ENCODE data around the gene UBE3C.
A peak's percentile ranks its signal among the peaks of the same experiment; 100 is the strongest.
"Not testable (repeated sequence)": the region's sequence is repeated elsewhere in the genome, so short reads cannot be mapped to it uniquely, and the experiment has no call there.

Gene UBE3C

DNA sequence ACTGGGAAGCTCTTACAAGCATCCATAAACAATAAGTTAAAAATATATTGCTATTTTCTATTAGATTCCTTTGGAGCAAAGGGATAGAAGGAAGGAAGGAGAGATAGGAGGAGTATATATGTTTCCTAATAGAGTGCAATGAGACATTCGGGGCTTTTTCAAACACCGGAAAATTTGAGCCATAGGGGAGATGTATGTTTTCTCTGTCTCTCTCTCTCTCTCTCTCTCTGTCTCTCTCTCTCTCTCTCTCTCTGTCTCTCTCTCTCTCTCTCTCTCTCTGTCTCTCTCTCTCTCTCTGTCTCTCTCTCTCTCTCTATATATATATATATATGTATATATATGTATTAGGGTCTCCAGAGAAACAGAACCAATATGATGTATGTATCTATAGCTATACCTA is 7.9 kb upstream of the UBE3C start:
- not testable (repeated sequence) for DNase-seq (ENCODE audit: low read depth)

DNA sequence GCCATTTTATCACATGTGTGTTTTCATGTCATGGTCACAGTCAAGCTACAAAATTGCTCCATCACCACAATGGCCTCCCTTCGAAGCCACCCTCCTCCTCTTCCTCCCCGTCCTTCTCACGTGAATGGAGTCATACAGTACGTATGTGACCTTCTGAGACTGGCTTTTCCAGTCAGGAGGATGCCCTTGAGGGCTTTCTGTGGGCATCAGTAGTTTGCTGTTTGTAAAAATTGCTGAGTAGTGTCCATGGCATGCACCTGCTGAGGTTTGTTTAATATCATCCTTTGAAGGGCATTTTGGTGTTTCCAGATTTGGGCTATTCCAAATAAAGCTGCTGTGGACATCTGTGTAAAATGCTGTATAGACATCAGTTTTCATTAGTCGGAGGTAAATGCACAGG is 5.9 kb upstream of the UBE3C start:
- no peak for DNase-seq (ENCODE audit: low read depth)

DNA sequence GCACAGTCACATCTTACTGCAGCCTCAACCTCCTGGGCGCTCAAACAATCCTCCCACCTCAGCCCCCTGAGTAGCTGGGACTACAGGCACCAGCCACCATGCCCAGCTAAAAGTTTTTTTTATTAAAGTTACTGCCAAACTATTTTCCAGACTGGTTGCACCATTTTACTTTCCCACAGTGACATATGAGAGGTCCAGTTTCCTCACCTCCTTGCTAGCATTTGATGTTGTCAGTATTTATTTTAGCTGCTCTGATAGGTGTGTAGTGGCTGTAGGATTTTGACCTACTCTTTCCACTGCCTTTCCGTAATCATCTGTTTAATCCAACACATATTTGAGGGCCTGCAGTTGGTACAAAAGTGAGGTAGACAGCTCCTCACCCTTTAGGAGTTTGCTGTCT is 5.4 kb upstream of the UBE3C start:
- DNase-seq (ENCODE audit: low read depth), result no peak

DNA sequence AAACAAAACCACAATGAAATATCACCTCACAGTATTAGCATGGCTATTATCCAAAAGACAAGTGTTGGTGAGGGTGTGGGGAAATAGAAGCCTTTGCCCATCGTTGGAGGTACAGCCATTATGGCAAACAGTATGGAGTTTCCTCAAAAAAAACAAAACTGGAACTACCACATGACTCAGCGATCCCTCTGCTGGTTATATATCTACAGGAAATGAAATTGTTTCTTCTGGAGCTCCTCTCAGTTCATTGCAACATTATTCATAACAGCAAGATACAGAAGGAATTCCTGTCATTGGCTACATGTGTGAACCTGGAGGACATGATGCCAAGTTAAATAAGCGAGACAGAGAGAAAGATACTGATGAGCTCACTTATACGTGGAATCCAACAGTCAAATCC is 2.4 kb upstream of the UBE3C start:
- peak; percentile 42 for DNase-seq (ENCODE audit: low read depth)

DNA sequence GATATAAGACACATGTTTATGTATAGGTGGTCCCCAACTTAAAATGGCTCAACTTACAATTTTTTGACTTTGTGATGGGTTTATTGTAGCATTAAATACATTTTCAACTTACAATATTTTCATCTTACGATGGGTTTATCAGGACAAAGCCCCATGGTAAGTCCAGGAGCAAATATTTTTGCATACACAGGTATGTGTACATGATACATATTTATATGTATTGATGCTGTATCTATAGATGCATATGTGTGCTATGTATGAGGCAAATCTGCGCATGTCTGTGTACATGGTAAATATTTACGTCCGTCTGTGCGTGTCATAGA is 664 bp upstream of the UBE3C start:
- DNase-seq (ENCODE audit: low read depth), result no peak

DNA sequence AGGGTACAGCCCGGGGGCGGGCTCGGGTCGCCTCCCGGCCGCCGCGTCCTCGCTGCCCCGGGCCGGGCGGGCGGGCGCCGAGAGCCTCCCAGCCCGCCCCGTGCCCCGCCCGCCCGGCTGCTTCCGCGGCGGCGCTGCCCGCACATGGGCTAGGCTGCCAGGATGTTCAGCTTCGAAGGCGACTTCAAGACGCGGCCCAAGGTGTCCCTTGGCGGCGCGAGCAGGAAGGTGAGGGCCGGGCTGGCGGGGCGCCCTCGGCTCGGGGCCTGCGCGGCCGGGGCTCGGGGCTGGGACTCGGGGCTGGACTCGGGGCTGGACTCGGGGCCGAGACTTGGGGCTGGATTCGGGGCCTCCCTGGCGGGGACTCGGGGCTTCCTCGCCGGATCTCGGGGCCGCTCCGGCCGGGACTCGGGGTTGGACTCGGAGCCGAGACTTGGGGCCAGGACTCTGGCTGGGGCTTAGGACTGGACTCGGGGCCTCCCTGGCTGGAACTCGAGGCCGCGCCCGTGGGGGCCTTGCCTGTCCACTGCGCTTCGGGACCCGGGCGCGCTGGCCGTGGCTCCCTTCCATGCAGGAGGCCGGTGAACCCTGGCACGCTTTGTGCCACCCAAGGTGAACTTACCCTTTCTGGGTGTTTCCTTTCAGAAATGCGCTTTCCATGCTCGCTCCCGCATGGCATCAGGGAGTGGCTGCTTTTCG is 534 bp downstream of the UBE3C start:
- no peak for DNase-seq (ENCODE audit: low read depth)

DNA sequence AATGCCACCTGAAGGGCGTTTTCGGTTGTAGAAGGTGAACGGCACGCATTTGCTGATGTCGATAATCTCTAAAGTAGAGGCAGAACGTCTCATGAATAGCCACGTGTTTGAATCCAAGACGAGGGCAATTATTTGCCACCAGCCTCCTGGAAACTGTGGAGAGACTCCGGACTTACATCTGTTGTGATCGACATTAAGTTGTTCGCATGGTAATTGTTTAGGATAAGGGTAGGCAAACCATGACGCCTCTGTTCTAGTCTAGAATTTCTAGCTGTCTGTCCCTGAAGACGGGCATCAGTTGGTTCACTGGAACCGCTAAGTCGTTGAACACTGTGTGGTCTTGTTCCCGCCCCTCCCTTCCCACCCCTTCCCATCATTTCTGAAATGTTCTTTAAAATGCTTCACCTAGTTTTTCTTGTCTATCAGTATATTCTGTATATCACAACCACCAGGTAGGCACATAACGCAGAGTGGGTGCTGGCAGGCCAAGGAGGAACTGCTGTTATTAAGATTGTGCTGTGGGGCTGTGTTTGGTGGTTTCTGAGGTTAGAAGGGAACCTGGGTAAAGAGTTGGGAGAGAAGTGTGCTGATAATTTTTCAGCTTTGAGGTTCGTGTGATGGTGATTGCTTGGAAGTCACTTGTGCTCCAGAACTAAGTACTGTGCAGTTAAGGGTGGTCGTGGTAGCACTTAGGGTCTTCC is 1.2 kb downstream of the UBE3C start:
- no peak for DNase-seq (ENCODE audit: low read depth)

DNA sequence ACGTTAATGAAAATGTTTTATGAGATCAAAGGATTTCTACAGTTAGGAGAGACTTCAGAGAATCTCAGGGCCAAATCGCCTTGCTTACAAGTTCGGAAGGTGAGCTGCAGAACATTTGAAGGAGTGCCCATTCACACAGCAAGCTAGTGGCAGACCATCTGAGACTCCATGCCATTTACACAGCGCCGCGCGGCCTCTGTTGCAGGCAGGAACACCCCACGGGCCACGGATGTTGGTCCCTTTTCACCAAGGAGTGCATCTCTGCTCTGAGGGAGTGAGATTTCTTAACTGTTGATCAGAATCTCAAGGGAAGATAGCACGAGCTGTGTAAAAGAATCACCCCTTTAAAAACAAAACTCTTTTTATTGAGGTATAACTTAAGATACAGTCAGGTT is 1.8 kb downstream of the UBE3C start:
- no peak for DNase-seq (ENCODE audit: low read depth)

DNA sequence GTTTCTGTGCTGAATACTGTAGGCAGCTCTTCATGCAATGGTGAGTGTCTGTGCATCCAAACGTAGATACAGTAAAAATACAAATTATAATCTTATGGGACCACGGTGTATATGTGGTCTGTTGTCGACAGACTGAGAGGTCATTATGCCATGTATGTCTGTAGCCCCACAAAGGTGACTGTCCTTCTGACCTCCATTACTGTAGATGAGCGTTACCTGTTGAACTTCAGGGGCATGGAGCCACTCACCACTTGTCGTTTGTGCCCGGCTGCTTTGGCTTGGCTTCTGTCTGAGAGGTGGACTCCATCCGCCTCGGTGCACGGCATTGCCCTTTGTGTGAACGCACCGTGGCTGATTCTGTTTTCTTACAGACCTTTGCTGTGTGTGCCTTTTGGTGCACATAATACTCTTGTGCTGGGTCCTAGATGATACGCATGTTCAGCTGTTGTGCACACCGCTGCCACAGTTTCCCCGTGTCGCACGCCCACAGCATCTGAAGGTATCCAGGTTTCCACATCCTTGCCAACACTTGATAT is 2.9 kb downstream of the UBE3C start:
- no peak for DNase-seq (ENCODE audit: low read depth)

DNA sequence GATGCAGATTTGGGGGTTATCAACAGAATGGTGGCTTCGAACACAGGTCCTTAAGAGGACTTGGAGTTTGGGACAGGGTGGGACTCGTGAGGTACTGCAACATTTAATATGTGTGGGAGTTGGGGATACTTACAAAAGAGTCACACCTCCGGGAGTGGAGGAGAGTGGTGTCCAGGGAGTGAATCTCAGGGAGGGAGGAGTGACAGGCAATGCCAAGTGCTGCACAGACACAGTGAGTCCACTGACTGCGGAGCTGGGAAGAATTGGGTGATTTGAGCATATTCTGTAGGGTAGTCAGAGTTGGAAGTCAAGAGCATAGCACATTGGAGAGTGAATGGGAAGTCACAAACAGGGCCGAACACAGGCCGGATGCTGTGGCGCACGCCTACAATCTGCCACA is 5.1 kb downstream of the UBE3C start:
- no peak for DNase-seq (ENCODE audit: low read depth)

DNA sequence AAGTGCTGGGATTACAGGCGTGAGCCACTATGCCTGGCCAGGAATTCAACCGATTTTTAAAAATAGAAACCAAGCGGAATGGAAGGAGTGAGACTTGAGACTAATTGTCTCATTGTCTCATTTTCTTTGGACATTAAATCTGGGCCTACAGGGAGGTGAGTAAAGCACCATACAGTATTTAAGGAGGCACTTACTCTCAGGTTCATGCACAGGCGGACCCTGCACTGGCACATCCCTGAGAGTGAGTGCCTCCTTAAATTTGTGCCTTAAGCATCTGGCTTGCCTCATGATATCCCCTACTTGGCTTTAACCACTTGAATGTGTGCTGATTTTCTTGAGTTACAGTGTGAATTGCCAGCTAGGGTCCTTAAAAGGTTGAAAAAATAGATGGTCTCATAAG is 10.6 kb downstream of the UBE3C start:
- no peak for DNase-seq (ENCODE audit: low read depth)

DNA sequence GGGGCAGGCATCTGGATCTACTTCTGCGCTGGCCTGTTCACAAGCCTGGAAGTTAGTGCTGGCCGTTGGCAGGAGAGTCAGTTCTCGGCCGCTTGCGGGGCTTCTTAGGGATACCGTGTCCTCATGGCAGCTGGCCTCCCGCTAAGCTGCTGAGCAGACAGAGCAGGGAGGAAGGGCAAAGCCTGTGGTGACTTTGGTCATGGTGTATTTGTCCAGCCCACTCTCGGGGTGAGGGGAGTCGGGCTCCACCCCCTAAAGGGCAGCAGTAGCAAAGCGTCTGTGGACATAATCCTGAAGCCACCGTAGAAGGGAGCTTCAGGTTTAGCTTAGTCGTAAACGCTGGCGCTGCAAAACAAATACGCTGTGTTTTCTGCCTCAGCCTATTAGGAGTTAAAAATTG is 12.2 kb downstream of the UBE3C start:
- DNase-seq (ENCODE audit: low read depth), result no peak

DNA sequence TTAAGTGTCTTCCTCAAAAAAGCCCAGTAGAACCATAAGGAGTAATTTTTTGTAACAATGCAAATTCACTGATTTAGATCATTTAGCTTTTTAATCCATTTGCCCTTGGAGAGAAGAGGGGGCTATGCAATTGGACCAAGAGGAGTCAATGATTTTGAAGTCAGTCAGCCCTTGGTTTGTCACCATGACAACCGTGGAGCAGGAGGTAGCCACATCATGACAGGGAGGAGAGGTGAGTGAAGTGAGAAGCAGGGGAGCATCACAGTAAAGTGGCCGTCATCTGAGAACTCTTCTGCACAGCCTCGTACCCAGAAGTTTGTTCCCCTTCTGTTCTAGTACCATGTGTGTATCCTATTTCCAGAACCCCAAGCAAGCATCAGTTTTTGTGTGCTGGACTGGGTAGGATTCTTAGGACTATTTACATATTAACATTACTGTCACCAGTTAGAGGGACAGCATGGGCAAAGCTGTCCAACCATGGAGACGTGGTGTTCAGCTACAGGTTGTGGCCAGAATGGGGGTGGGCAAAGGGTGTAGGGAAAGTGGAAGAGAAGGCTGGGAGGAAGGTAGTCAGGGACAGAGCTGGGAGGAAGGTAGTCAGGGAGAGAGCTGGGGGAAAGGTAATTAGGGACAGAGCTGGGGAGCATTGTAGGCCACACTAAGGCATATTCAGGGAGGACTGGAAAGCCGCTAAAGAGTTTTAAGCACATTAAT is 13.1 kb downstream of the UBE3C start:
- DNase-seq (ENCODE audit: low read depth), result no peak

DNA sequence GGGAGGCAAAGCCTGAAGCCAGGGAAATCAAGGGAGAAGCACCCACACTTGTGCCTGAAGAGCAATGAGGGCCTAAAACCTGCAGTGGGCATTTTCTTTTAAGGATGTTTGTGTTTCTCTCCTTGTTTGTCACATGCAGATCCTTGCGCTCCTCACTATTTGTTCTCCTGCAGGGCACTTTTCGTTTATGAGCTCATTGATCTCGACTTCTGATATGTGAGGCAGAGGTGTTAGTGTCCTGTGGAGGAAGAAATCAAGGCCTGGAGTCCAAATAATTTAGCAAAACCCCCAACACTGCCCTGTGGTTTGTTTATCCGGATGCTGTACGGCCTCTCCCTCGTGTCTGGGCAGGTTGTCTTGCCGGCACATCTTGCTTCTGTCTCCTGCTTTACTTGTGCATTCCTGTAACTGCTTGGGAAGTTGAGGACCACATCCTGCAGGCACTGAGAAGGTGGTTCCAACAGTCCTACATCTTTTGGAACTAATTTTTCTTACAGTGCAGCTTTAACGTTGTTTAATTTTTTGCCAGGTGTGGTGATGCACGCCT is 13.7 kb downstream of the UBE3C start:
- no peak for DNase-seq (ENCODE audit: low read depth)

DNA sequence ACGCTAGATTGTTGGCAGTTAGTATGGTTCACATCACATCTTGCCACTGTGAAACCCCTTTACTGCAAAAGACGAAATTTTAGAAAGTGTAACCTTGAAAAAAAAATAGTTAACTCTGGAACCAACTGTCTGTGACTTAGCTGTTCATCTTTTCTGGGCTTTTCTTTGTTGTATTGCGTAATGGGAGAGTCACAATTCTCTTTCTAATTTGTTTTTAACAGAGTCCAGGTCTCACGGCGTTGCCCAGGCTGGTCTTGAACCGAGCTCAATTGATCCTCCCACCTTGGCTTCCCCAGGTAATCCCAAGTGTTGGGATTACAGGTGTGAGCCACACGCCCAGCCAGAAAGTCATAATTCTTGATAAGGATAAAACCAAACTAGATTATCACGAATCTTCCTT is 14.5 kb downstream of the UBE3C start:
- DNase-seq (ENCODE audit: low read depth), result no peak

DNA sequence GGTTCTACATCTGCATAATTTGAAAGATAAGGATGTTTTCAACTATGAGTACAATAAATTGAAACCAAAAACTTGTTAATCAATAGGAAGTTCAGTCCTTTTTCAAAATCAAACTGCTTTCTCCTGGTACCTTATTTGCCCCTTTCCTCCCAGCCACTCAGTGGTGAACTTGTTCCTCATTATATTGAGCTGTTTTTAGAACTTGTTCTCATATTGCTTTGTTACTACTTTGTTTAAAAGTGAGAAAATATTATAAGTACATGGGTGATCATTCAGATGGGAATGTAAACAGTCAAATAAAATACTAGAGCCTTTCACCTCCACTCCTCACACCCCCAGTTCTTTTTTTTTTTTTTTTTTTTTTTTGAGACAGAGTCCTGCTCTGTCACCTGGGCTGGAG is 17.2 kb downstream of the UBE3C start:
- DNase-seq (ENCODE audit: low read depth), result no peak

DNA sequence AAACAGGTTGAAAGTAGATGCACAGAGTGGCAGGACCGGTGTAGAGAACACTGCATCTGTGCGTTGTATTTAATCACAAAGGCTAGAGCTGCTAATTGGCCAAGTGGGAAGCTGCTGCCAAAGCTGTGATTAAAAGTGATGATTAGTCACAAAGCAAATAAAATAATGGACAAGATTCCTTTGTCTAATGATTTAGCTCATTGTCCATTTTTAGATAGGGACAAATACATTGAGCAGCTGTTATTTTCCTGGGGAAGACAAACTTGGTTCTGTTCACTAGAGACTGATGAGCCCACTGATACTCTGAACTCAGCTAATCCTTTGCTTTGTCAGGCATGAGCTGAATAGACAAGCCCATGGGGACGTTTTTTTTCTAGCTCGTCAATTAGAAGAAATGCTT is 19.7 kb downstream of the UBE3C start:
- no peak for DNase-seq (ENCODE audit: low read depth)

DNA sequence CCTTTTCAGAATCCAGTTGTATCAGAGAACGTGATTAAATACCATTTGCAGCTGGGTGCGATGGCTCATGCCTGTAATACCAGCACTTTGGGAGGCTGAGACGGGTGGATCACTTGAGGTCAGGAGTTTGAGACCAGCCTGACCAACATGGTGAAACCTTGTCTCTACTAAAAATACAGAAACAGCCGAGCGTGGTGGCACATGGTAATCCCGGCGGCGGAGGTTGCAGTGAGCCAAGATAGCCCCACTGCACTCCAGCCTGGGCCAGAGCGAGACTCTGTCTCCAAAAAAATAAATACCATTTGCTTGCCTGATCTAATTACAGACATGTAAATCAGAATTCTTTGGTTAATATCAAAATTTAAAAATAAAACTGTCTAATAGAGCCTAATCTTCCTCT is 20.8 kb downstream of the UBE3C start:
- DNase-seq (ENCODE audit: low read depth), result not testable (repeated sequence)

DNA sequence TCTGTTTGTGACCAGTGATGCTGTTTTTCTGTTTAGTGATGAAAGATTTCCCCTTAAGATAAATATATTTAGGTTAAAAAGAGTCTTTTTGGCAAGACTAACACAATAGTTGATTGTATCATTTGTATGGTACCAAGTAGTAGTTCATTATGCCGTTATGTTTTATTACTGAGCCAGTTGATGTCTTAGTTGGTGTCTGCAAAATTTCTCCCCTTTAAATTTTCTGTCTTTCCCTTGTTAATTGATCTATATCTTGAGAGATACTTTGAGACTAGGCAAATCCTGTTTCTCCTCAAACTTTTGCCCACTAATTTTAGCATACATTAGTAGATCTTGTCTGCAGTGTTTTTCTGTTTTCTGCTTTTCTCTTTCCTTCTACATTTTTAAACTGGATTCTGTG is 21.7 kb downstream of the UBE3C start:
- no peak for DNase-seq (ENCODE audit: low read depth)

DNA sequence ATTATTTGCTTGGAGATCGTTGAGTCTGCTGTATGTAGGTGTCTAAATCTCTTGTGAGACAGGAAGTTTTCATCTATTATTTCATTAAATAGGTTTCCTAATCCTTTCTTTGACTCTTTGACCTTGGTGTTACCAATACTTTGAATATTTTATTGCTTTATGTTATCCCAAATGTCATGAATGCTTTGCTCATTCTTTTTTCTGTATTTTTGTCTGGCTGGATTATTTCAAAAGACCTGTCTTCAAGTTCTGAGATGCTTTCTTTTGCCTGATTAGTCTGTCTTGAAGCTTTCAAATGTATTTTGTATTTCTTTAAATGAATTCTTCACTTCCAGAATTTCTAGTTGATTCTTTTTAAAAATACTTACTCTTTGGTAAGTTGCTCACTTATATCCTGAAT is 27.3 kb downstream of the UBE3C start:
- DNase-seq (ENCODE audit: low read depth), result no peak

DNA sequence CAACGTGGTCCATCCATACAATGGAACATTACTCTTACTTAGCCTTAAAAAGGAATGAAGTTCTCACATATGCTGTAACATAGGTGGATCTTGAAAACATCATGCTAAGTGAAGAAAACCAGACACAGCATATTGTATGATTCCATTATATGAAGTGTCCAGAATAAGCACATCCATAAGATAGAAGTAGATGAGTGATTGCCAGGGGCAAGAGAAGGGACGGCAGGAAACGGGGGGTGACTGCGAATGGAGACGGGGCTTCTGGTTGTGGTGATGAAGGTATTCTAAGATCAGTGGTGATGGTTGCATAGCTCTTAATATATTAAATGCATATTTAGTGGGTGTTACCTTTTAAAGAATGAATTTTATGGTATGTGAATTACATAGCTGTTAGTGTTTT is 29.8 kb downstream of the UBE3C start:
- DNase-seq (ENCODE audit: low read depth), result no peak

DNA sequence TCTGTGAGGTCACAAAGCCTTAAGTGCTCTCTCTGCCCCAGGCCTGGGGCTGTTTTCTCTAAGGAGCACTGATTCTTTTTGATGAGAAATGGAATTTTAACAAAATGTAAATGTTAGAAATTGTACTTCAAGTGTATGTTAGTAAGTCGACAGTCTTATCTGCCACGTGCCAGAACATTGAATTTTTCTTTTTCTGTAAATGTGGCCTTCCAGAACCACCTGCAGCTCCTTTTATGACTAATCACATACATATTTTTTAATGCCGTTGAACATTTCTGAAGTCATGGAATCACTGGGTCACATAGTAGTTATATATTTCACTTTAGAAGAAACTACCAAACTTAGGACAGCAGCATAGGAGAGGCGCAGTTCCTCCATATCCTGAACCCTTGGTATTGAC is 38.0 kb downstream of the UBE3C start:
- no peak for DNase-seq (ENCODE audit: low read depth)

DNA sequence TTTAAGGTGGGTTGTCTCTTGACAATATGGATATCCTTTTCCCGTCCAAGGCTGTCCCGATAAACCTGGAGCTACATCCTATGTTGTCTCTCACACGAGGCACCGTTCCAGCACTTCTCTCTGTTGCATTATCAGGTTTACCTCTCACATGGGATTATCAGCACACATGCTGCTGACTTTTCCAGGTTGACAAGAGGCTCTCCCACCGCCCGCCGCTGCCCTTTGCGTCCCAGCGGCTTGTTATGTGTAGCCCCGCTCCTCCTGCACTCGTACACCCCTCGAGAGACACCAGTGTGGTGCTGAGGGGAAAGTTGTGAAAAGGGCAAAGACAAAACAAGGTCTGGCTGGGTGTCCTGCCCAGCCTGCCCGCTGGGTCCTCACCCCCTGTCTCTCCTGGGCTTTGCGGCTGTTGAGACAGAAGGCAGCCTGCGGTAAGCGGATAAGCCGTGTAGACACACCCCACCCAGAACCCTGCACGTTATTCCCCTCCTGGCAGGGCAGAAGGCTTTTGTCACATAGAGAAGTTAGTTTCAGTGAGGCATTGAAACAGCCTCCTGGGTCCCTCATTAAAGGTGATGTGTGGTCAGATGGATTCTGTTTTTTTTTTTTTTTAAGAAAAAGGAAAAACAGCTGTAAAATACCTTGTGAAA is 38.7 kb downstream of the UBE3C start:
- no peak for DNase-seq (ENCODE audit: low read depth)

All from GM04503 (cell line).